Chondrocyte (in vitro differentiated cells): ENCODE measurements around the gene BAIAP2. TPM values are rescaled to one million over a fixed set of nuclear protein-coding genes. Genes with fewer than 3 reads are reported as not detected.

ENCODE experiments used
- DNase-seq: peaks from one replicate; pipeline ENCODE4 v3.0.0; 2021; ENCODE audit warnings: mixed read lengths, low spot score
- H3K27ac Mint-ChIP-seq: one replicate; pipeline ENCODE4 v1.8.0; 2021; ENCODE audit warnings: mild to moderate bottlenecking, moderate library complexity, mixed read lengths; ENCODE audit not compliant: unreplicated experiment
- H3K27me3 Mint-ChIP-seq: 2 replicates; pipeline ENCODE4 v1.8.0; 2021; ENCODE audit warnings: low read depth, mixed read lengths
- H3K36me3 Mint-ChIP-seq: 2 replicates; pipeline ENCODE4 v1.8.0; 2021; ENCODE audit warnings: low read depth, mixed read lengths
- H3K4me1 Mint-ChIP-seq: 2 replicates; pipeline ENCODE4 v1.8.0; 2021; ENCODE audit warnings: low read depth, mild to moderate bottlenecking, mixed read lengths
- H3K4me3 Mint-ChIP-seq: one replicate; pipeline ENCODE4 v1.8.0; 2021; ENCODE audit warnings: mild to moderate bottlenecking, moderate library complexity, mixed read lengths; ENCODE audit not compliant: unreplicated experiment
- H3K9me3 Mint-ChIP-seq: 2 replicates; pipeline ENCODE4 v1.8.0; 2021; ENCODE audit warnings: low read depth, mixed read lengths
- total RNA-seq: library from RNA; stranded (reverse); gene quantifications from 3 replicates; pipeline ENCODE4 v1.2.1, GENCODE V29; 2021
- TF ChIP-seq, protein P1 (sequence below): fragments of 200-600 bp; sonication (generic); IDR thresholded peaks from 2 replicates; pipeline ENCODE4 v1.5.0; 2021; ENCODE audit warnings: antibody characterized with exemption, mild to moderate bottlenecking, moderate library complexity

BAIAP2 gene
- total RNA-seq, 1 donor from 2014 or later, result 29.5 TPM

DNA sequence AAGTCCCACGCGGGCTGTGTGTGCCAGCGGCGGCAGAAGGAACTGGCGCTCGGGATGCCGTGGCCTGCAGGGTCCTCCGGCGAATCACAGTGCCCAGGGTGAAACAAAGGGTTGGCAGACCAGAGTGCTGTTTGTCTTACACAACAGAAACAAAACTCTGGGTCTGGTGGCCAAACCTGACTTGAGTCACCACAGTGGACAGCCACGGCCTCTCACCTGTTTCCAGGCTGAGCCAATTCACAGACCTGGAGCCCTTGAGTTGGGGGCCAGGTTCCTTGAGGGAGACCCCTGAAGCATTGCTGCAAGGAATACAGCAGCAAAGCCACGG, 45.4 kb upstream of the BAIAP2 start:
- no peak for DNase-seq
- TF ChIP-seq, protein P1, sequence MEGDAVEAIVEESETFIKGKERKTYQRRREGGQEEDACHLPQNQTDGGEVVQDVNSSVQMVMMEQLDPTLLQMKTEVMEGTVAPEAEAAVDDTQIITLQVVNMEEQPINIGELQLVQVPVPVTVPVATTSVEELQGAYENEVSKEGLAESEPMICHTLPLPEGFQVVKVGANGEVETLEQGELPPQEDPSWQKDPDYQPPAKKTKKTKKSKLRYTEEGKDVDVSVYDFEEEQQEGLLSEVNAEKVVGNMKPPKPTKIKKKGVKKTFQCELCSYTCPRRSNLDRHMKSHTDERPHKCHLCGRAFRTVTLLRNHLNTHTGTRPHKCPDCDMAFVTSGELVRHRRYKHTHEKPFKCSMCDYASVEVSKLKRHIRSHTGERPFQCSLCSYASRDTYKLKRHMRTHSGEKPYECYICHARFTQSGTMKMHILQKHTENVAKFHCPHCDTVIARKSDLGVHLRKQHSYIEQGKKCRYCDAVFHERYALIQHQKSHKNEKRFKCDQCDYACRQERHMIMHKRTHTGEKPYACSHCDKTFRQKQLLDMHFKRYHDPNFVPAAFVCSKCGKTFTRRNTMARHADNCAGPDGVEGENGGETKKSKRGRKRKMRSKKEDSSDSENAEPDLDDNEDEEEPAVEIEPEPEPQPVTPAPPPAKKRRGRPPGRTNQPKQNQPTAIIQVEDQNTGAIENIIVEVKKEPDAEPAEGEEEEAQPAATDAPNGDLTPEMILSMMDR, result no peak
- H3K27ac Mint-ChIP-seq, result no peak overlapping the region
- H3K36me3 Mint-ChIP-seq, result no peaks in the 10 kb centered on the region
- H3K4me1 Mint-ChIP-seq, result peaks cover 21% of the 10 kb centered on the region
- H3K4me3 Mint-ChIP-seq, result no peak overlapping the region
- H3K9me3 Mint-ChIP-seq, result no peaks in the 10 kb centered on the region
- no peaks in the 10 kb centered on the region for H3K27me3 Mint-ChIP-seq

- Mint-ChIP-seq H3K36me3 (peaks cover 5% of the 10 kb centered on the region), H3K27ac (no peak overlapping the region), H3K4me3 (peak overlapping the region; percentile 62), H3K27me3 (no peaks in the 10 kb centered on the region), H3K4me1 (peaks cover 17% of the 10 kb centered on the region), H3K9me3 (no peaks in the 10 kb centered on the region)
- TF ChIP-seq, protein P1, result no peak
- DNase-seq, result no peak
These were observed 43.9 kb upstream of the BAIAP2 start for GRCh38 chr17:80990921-80991644.

- H3K4me1 Mint-ChIP-seq, result peaks cover 17% of the 10 kb centered on the region
- H3K27me3 Mint-ChIP-seq, result no peaks in the 10 kb centered on the region
- no peak within 1 kb of the TSS for H3K27ac Mint-ChIP-seq
These were observed 43.3 kb upstream of the BAIAP2 start, which contains the start of gene CHMP6 for GRCh38 chr17:80991645-80992076. TSS of gene CHMP6 (plus strand) at chr17:80991841. CDS start at chr17:80991919, 78 bp downstream.

GRCh38 chr17:80992077-80992947, 42.6 kb upstream of the BAIAP2 start:
- no peak overlapping the region for H3K27ac Mint-ChIP-seq
- no peaks in the 10 kb centered on the region for H3K27me3 Mint-ChIP-seq
- H3K9me3 Mint-ChIP-seq, result no peaks in the 10 kb centered on the region
- peak overlapping the region; percentile 64 for H3K4me3 Mint-ChIP-seq
- no peak for DNase-seq
- peaks cover 10% of the 10 kb centered on the region for H3K36me3 Mint-ChIP-seq
- peaks cover 17% of the 10 kb centered on the region for H3K4me1 Mint-ChIP-seq
- TF ChIP-seq, protein P1, result no peak

More at GRCh38 chr17:80991645-80992076, 43.3 kb upstream of the BAIAP2 start, which contains the start of gene CHMP6:
- Mint-ChIP-seq H3K9me3 (no peaks in the 10 kb centered on the region), H3K36me3 (peaks cover 8% of the 10 kb centered on the region), H3K4me3 (peak within 1 kb of the TSS; percentile 64)
- DNase-seq, result no peak
- TF ChIP-seq, protein P1, result peak; percentile 55

DNA sequence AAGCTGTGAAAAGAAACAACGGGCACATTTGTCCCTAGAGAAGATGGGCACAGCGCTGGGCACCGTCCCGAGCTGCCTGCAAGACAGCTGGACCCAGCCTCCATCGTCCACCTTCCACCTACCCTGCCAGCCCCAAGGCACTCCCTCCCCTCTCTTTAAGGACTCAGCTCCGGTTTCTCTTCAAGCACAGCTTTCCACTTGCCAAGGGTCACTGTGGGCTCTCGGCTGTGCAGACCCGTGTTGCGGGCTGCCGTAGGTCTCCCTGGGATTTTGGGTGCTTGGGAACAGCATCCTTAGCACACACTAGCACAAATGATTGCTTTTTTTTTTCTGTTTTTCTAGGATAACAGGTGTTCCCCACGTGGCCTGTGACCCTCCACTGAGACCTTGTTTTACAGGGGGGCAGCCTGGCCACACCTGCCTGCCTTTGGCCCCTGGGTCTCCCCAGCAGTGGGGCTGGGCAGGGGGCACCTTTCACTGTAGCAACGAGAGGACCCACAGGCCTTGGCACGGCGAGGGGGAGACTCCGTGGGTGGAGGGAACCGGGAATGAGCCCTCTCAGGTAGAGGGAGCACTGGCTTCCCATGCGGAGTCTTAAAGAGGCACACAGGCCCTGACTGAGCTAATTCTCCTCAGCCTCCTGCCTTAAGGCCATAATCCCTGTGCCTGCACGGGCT, 41.9 kb upstream of the BAIAP2 start:
- Mint-ChIP-seq H3K9me3 (no peaks in the 10 kb centered on the region), H3K27ac (no peak overlapping the region), H3K36me3 (peaks cover 10% of the 10 kb centered on the region), H3K27me3 (no peaks in the 10 kb centered on the region), H3K4me1 (peaks cover 17% of the 10 kb centered on the region), H3K4me3 (peak overlapping the region; percentile 64)
- TF ChIP-seq, protein P1, result no peak
- DNase-seq, result no peak
